ENCODE results near the gene MEI1. TPM values are rescaled to one million over a fixed set of nuclear protein-coding genes. Genes with fewer than 3 reads are reported as not detected.

The MEI1 gene
- total and polyA plus RNA-seq, 9 of the 15 experiments (the other 6 are each of a cell fraction or from before 2014, with no cell fraction given), result 0.08 to 0.68 (median 0.18) TPM; not detected in 2

- Histone ChIP-seq H3K27ac (ENCODE audit: extremely low read depth, low read depth, low read length) (no peak overlapping the region), H3K9me3 (replicated peaks; ENCODE audit: control insufficient read depth, insufficient read depth, low read depth, low read length) (no peaks in the 10 kb centered on the region), H2AFZ (ENCODE audit: low read depth, low read length) (no peak overlapping the region), H3K27me3 (ENCODE audit: control insufficient read depth in 2 of 2, insufficient read depth in 2 of 2, low read length in 2 of 2) (no peaks in the 10 kb centered on the region), H3K4me2 (ENCODE audit: insufficient read depth, low read length) (no peak overlapping the region), H3K4me1 (replicated peaks in 1 of 2; ENCODE audit: control insufficient read depth in 2 of 2, insufficient read depth in 2 of 2, low read length in 2 of 2) (peaks cover 6 to 14% of the 10 kb centered on the region in 2 experiments; a peak in 3 of 5 replicates), H3K79me2 (ENCODE audit: control insufficient read depth, insufficient read depth, low read length) (0 out of 3 replicates have a peak, but pooled peaks cover 3% of the 10 kb centered on the region), H4K20me1 (replicated peaks; ENCODE audit: control insufficient read depth, insufficient read depth, low read length) (no peaks in the 10 kb centered on the region), H3K4me3 (no peak overlapping the region), H3K9me1 (ENCODE audit: control insufficient read depth, insufficient read depth, low read length) (no peaks in the 10 kb centered on the region), H3K36me3 (ENCODE audit: control insufficient read depth, insufficient read depth, low read length) (peaks cover 58% of the 10 kb centered on the region), H3K9ac (ENCODE audit: insufficient read depth in 1 of 2, low read depth in 2 of 2, low read length in 2 of 2) (no peak overlapping the region)
- in situ Hi-C loops (cut with MboI), result no loop called here
- POLR2A ChIA-PET, result interaction anchor here (0.7 kb wide), 1 partner anchor 287 kb away, joined by 3 read pairs; no protein-coding TSS in a partner anchor
- BruUV-seq (replicated peaks), result no TSS peak
- TF ChIP-seq ZBTB40 (IDR thresholded peaks at IDR 0.05) (no peak), ZBTB40 (CRISPR knock-in tag; IDR thresholded peaks at IDR 0.05) (no peak), NR2C1 (IDR thresholded peaks at IDR 0.05) (0 out of 2 replicates have a peak, but pooled peaks have one; percentile 24), NR2C1 (tag; IDR thresholded peaks at IDR 0.05) (no peak)
- 83% methylated on average over 3 of the region's 3 CpGs for WGBS (ENCODE audit: insufficient coverage, low coverage, missing lambda C conversion rate)
- no peak for FAIRE-seq
- CTCF ChIA-PET (ENCODE audit: low intra/inter-chr PET ratio), result no interaction called here
- intact Hi-C loops (cut with micrococcal nuclease), result no loop called here
- no peak for DNase-seq (ENCODE audit: extremely low read depth in 1 of 4, low spot score in 3 of 4)
- ATAC-seq, result no peak
Observed at GRCh38 chr22:41664951-41665350, 34.4 kb upstream of the MEI1 start.

Measured in K562 (cell line).